Measurements from ENCODE around the gene CPA4.

Gene CPA4

GRCh38 chr7:130281260-130281659 lies 11.7 kb upstream of the CPA4 start:
- peak overlapping the region; percentile 77 for H3K27ac ChIP-seq
- ChIA-PET POLR2A (ENCODE audit: low non-redundant PET) (no interaction called here), CTCF (no interaction called here)
- peak; percentile 56 for DNase-seq (ENCODE audit: low spot score)
- no peak for TF ChIP-seq CTCF (conservative IDR thresholded peaks at IDR 0.05; ENCODE audit: low read depth)

- POLR2A ChIA-PET (ENCODE audit: low non-redundant PET), result no interaction called here
- no peak for DNase-seq (ENCODE audit: low spot score)
- H3K27ac ChIP-seq, result peak overlapping the region; percentile 45
- no peak for TF ChIP-seq CTCF (conservative IDR thresholded peaks at IDR 0.05; ENCODE audit: low read depth)
- CTCF ChIA-PET, result no interaction called here
Measured at GRCh38 chr7:130286881-130287280, 6.1 kb upstream of the CPA4 start.

- TF ChIP-seq CTCF (conservative IDR thresholded peaks at IDR 0.05; ENCODE audit: low read depth), result no peak
- H3K27ac ChIP-seq, result no peak overlapping the region
- DNase-seq (ENCODE audit: low spot score), result no peak
- ChIA-PET POLR2A (ENCODE audit: low non-redundant PET) (no interaction called here), CTCF (no interaction called here)
Measured at GRCh38 chr7:130288168-130288567, 4.8 kb upstream of the CPA4 start.

GRCh38 chr7:130288829-130289228 lies 4.1 kb upstream of the CPA4 start:
- DNase-seq (ENCODE audit: low spot score), result no peak
- TF ChIP-seq CTCF (conservative IDR thresholded peaks at IDR 0.05; ENCODE audit: low read depth), result no peak
- ChIA-PET CTCF (interaction anchor here (0.7 kb wide), 1 partner anchor 20 kb away, joined by 3 read pairs; no protein-coding TSS in a partner anchor), POLR2A (ENCODE audit: low non-redundant PET) (no interaction called here)
- H3K27ac ChIP-seq, result no peak overlapping the region

- 0 out of 2 replicates have a peak overlapping the region, but pooled peaks have one; percentile 1 for H3K27ac ChIP-seq
- DNase-seq (ENCODE audit: low spot score), result no peak
- ChIA-PET CTCF (no interaction called here), POLR2A (ENCODE audit: low non-redundant PET) (no interaction called here)
- no peak for TF ChIP-seq CTCF (conservative IDR thresholded peaks at IDR 0.05; ENCODE audit: low read depth)
Measured at GRCh38 chr7:130289478-130289877, 3.5 kb upstream of the CPA4 start.

GRCh38 chr7:130290745-130291144 lies 2.2 kb upstream of the CPA4 start:
- TF ChIP-seq CTCF (conservative IDR thresholded peaks at IDR 0.05; ENCODE audit: low read depth), result no peak
- peak overlapping the region; percentile 93 for H3K27ac ChIP-seq
- CTCF ChIA-PET, result no interaction called here
- POLR2A ChIA-PET (ENCODE audit: low non-redundant PET), result no interaction called here
- no peak for DNase-seq (ENCODE audit: low spot score)

GRCh38 chr7:130293521-130293920 lies 560 bp downstream of the CPA4 start:
- no peak for TF ChIP-seq CTCF (conservative IDR thresholded peaks at IDR 0.05; ENCODE audit: low read depth)
- DNase-seq (ENCODE audit: low spot score), result no peak
- POLR2A ChIA-PET (ENCODE audit: low non-redundant PET), result no interaction called here
- H3K27ac ChIP-seq, result peak overlapping the region; percentile 84
- CTCF ChIA-PET, result interaction anchor here (0.6 kb wide), 1 partner anchor 10 kb away, joined by 3 read pairs; no protein-coding TSS in a partner anchor

Data from RWPE1 (cell line).